ENCODE measurements around the gene PLS1. TPM values are rescaled to one million over a fixed set of nuclear protein-coding genes. Genes with fewer than 3 reads are reported as not detected.

PLS1 gene
- total and polyA plus RNA-seq, 2 of the 8 experiments (the other 6 are each of a cell fraction or from before 2014, with no cell fraction given) = 18.7 to 44.7 TPM

- peak in 2 of 3 experiments; percentile 71 to 72; a peak in 3 of 4 replicates for TF ChIP-seq CTCF (IDR thresholded peaks at IDR 0.05; ENCODE audit: control extremely low read depth in 1 of 3, insufficient read depth in 1 of 3, low read depth in 1 of 3, low read length in 3 of 3)
- no peak for TF ChIP-seq BCL11A (IDR thresholded peaks at IDR 0.05; ENCODE audit: low read depth in 2 of 2, low read length in 2 of 2)
- no peak for TF ChIP-seq KDM5A (IDR thresholded peaks at IDR 0.05; ENCODE audit: low read length)
- TF ChIP-seq SAP30 (IDR thresholded peaks at IDR 0.05; ENCODE audit: insufficient read depth, insufficient replicate concordance, low read length) = no peak
- TF ChIP-seq ZNF274 (IDR thresholded peaks at IDR 0.05; ENCODE audit: borderline replicate concordance, extremely low read depth, low read length) = no peak
- TF ChIP-seq JUND (IDR thresholded peaks at IDR 0.05; ENCODE audit: low read length) = no peak
These were observed 9.3 kb upstream of the PLS1 start (continued) for GRCh38 chr3:142586803-142587406.
